SK-N-DZ (cell line): ENCODE measurements around the gene FBXO24.

Experiments
- DNase-seq: peaks from one replicate; pipeline ENCODE4 v3.0.0-alpha.2; 2015; ENCODE audit warnings: low spot score

The FBXO24 gene

DNA sequence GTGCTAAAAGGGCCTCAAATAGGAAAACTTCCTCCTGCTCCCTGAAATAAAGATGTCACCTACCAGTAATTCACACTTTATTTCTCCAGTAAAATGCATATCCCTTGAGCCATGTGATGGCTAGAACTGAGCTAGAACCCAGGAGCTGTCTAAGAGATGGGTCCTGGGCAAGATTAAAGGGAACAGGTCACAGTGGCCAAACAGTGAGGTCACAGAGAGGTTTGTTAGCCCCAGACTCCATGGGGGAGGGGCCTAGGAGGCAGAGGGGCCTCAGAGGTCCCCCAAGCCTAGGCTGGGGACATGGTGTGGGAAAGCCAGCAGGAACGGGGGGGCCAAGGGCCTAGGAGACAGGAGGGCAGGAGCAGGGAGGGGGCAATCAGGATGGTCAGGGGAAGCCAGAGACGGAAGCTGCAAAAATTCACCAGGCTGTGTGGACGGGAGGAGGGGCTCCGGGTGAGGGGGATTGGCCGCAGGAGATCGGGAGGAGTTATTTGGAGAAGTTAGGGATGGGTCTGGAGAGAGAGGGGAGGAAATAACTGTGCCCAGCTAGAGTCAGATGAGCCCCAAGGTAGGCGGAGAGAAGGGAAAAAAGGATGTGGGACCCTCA is 3.3 kb downstream of the FBXO24 start:
- no peak for DNase-seq

DNA sequence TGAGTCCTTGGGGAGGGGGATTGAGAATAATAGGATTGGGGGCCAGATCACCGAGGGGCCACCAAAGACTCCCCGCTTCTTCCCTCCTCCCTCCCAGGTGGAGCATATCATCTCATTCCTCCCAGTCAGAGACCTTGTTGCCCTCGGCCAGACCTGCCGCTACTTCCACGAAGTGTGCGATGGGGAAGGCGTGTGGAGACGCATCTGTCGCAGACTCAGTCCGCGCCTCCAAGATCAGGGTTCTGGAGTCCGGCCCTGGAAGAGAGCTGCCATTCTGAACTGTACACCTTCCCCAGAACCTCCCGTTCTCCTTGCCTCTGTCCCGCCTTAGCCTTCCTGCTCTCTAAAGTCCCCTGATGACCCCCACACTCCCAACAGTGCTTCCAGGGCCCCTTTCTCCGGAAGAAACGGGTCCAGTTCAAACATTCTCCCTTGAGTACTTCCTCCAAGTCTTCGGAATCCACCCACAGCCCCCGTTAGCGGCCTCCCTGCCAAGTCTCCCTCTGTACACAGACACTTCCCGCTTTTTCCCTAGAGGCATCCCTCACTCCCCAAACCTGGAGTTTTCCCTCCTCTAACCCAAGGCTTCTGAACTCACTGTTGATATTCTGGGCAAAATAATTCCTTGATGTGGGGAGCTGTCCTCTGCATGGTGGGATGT is 4.1 kb downstream of the FBXO24 start:
- DNase-seq, result no peak

DNA sequence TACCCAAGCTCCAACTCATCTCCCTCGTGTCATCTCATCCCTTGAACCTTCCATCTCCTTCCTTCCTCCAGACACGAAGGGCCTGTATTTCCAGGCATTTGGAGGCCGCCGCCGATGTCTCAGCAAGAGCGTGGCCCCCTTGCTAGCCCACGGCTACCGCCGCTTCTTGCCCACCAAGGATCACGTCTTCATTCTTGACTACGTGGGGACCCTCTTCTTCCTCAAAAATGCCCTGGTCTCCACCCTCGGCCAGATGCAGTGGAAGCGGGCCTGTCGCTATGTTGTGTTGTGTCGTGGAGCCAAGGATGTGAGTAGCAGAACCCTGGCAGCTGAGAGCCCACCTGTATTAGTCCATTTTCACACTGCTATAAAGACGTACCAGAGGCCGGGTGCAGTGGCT is 5.5 kb downstream of the FBXO24 start:
- no peak for DNase-seq

- no peak for DNase-seq
These were observed 9.1 kb downstream of the FBXO24 start for GRCh38 chr7:100595188-100595587.

- DNase-seq, result no peak
These were observed 12.3 kb downstream of the FBXO24 start for GRCh38 chr7:100598425-100598824.

- DNase-seq, result no peak
These were observed 14.0 kb downstream of the FBXO24 start for GRCh38 chr7:100599911-100600729.

DNA sequence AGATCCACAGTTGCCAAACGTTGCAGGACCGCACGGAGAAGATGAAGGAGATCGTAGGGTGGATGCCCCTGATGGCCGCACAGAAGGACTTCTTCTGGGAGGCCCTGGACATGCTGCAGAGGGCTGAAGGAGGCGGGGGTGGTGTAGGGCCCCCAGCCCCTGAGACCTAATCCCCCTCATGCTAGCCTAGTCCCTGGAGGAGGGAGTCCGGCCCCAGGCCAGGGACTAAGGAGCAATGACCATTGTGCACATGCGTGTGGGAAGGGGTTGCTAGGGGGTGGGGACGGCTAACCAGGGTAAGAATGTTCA is 14.6 kb downstream of the FBXO24 start:
- no peak for DNase-seq

DNA sequence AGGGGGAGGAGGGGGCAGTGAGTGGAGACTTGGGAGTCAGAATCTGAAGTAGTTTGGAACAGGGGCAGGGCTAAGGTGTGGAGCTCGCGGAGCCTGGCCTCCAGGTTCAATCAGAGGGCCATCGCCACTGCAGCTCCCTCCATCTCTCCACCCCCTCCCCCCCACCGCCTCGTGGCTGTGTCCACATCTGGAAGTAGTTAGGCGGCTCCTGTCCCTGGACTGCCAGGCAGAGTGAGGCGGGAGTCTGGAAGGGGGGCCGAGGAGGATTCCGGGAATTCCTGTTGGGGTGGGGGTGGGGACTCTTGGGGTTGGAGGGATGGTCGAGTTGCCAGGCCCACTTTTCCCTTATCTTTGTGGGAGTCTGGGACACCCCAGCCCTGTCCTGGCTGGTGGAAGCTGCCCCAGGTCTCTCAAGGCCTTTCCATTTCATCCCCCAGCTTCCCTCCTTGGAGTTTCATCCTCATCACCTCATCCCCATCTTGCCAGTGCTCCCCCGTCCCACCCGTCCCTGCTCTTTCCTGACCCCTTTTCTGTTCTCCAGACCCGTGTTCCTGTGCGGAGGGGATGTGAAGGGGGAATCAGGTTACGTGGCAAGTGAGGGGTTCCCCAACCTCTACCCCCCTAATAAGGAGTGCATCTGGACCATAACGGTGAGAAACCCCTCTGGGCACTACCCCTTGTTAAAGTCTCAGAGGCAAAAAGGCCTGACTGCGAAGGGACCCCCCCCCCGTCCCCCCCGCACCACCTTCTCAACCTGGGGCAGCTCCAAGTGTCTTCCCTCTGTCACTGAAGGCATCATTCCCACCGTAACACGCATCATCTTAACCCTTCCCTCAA is 17.0 kb downstream of the FBXO24 start:
- DNase-seq, result peak; percentile 89

DNA sequence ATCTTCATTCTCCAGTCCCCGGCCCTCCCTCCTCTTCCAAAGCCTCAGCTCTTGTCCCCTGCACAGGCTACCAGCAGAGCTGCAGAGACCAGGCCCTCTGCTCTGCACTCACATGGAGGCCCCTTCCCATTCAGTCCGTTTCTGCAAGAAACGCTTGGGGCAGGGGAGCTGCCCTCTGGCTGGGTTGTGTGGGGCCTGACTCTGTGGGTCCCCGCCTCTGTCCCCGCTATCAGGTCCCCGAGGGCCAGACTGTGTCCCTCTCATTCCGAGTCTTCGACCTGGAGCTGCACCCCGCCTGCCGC is 17.5 kb downstream of the FBXO24 start:
- peak; percentile 56 for DNase-seq

DNA sequence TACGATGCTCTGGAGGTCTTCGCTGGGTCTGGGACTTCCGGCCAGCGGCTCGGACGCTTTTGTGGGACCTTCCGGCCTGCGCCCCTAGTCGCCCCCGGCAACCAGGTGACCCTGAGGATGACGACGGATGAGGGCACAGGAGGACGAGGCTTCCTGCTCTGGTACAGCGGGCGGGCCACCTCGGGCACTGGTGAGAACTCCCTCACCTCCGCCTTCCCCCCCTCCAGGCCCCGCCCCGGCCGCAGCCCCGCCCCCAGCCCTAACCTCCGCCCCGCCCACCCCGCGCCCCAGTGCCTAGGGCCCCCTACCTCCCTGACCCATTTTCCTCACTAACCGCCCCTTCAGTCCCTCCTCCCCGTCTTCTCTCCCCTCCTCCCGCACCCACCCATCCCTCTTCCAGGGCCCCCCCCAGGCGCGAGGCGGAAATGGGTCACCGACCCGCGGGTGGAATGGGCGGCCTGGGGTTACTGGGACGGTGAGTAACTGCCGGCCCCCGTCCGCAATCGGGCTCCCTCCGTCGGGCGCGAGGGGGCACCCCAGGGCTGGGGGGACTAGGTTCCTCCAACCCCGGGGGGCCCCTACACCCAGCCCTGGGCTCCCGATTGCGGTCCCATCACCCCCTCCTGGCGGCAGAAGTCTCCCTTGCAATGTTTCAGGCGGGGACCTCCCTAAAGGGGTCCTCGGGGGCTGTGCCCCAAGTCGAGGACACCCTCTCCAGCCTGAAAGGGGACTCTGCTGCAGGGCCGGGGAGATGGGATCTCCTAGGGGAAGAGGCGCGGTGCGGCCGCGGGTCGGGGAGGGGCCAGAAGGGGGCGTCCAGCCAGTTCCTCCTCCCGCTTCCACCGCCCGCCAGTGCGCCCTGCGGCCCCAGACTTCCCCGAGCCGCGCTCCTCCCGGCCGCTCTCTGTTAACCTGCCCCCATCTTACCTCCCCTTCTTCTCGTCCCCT is 18.2 kb downstream of the FBXO24 start:
- DNase-seq, result peak; percentile 50

DNA sequence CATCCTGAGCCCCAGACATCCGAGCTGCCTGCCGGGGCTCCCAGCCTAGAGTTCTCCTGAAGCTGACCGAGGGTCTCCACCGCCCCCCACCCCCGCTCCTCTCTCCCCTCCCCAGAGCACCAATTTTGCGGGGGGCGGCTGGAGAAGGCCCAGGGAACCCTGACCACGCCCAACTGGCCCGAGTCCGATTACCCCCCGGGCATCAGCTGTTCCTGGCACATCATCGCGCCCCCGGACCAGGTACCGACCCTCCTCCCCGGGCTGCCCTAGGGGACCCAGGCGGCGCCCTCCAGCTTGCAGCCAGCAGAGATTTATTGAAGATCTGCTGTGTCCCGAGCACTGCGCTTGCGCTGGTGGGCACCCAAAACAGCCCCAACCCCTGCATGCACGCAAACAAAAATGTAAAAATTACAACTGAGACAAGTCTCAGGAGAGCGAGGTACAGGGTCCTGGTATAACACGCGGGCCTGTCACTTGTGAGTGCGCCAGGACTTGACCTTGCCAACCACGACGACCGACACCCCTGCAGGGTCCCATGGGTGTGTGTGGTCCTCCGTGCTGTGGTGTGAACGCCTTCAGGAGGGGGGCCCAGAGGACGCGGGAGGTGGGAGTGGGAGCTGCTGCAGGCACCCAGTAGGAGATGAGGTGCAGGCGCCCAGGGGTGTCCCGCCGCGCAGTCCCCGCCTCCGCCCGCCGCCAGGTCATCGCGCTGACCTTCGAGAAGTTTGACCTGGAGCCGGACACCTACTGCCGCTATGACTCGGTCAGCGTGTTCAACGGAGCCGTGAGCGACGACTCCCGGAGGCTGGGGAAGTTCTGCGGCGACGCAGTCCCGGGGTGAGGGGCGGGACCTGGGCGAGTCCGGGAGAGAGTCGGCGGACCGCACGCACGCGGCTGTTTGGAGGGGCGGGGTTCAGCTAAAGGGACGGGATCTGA is 19.1 kb downstream of the FBXO24 start:
- no peak for DNase-seq

DNA sequence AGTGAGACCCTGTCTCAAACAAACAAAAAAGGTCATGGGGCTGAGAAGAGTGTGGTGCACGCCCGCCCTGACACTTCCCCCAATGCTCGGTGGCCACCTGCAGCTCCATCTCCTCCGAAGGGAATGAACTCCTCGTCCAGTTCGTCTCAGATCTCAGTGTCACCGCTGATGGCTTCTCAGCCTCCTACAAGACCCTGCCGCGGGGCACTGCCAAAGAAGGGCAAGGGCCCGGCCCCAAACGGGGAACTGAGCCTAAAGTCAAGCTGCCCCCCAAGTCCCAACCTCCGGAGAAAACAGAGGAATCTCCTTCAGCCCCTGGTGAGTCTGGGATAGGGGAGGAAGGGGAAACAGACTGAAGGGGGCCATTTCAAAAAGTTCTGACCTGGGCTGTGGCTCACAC is 20.2 kb downstream of the FBXO24 start:
- no peak for DNase-seq

- DNase-seq, result no peak
These were observed 21.0 kb downstream of the FBXO24 start for GRCh38 chr7:100607111-100607510.

- no peak for DNase-seq
These were observed 23.8 kb downstream of the FBXO24 start for GRCh38 chr7:100609958-100610357.

DNA sequence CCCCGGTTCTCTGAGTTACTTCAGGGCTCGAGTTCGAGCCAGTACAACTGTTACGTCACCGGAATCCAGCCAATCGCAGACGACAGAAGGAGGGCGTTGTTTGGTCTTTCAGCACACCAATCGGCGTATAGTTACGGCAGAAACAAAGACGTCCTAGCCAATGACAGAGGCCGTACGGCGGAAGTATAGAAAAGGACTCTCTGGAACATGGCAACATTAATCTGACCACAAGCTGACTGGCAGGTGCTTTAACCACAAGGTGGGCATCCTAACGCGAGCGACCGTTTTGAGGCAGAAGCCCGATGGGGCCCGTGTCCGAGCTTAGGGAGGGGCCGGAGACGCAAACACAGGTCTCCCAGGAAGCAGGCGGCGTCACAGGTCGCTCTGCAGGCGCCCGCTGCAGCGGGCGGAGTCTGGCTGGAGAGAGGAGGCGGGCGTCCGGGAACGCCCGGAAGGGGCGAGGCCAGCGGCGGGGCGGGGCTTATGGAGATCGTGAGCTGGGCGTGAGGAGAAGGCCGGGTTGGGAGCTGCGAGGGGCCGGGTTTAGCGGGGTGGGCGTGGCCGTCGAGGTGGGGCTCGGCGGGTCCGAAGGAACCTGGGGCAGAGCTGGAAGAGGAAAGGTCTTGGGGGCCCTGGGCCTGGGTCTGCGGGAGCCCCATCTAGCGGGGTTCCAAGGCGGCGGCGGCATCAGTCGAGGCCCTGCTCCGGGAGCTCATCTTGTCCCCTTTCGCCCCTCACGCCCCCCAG is 26.0 kb downstream of the FBXO24 start, which contains the start of gene MOSPD3:
Gene MOSPD3 (plus strand): TSS at position 558 of the 747 bp plus-strand sequence. CDS start 252 bp downstream, outside the sequence.
- DNase-seq, result peak; percentile 100

DNA sequence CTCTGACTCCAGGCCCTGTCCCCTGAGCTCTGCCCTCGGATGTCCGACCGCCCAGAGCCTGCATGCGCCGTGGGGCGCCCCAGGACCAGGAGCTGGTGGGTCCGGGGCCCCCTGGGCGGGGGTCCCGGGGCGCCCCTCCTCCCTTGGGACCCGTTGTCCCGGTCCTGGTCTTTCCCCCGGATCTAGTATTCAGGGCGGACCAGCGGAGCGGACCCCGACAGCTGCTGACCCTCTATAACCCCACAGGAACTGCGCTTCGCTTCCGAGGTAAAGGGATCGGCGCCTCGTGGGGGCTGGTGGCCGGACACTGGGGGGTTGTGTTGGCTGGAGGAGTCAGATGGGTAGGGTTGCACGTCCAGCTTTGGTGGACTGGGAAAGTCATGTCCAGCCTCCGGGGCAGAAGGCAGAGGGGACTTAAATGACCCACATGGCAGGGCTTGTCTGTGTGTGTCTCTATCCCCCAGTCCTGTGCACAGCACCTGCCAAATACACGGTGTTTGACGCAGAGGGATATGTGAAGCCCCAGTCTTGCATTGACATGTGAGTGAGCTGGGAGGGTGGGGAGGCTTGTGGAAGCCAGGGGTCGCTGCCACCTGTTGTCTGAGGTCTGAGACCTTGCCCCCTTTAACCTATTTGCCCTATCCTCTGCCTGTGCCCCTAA is 26.7 kb downstream of the FBXO24 start:
- DNase-seq, result peak; percentile 40

GRCh38 chr7:100613412-100614175 is 27.5 kb downstream of the FBXO24 start:
- no peak for DNase-seq
